OCI-LY1 (cell line): ENCODE data around the gene IL6R.

Experiments
- H2AFZ ChIP-seq: fragments of 200-600 bp; sonication (generic), shearing (Covaris generic); 2 replicates; pipeline ENCODE4 v1.6.0; 2014; ENCODE audit warnings: antibody characterized with exemption, mild to moderate bottlenecking, low read length
- H3F3A ChIP-seq: fragments of 200-600 bp; sonication (generic), shearing (Covaris generic); 2 replicates; pipeline ENCODE4 v1.6.0; 2014; ENCODE audit warnings: mild to moderate bottlenecking, antibody characterized with exemption, low read length, moderate library complexity; ENCODE audit not compliant: insufficient read depth
- H3K27ac ChIP-seq: fragments of 200-600 bp; sonication (generic); 2 replicates; pipeline ENCODE4 v1.5.1; 2014; ENCODE audit warnings: low read length, mixed run types, mild to moderate bottlenecking, low read depth; ENCODE audit not compliant: poor library complexity, severe bottlenecking
- H3K27me3 ChIP-seq: fragments of 200-600 bp; sonication (generic); 2 replicates; pipeline ENCODE4 v1.6.0; 2014; ENCODE audit warnings: antibody characterized with exemption, mild to moderate bottlenecking, low read length, moderate library complexity; ENCODE audit not compliant: insufficient read depth
- H3K36me3 ChIP-seq: fragments of 200-600 bp; sonication (generic); 2 replicates; pipeline ENCODE4 v1.6.1; 2014; ENCODE audit warnings: mild to moderate bottlenecking, antibody characterized with exemption, low read length, moderate library complexity, mixed read lengths; ENCODE audit not compliant: insufficient read depth
- H3K4me1 ChIP-seq: fragments of 200-600 bp; sonication (generic); 2 replicates; pipeline ENCODE4 v1.5.1; 2014; ENCODE audit warnings: mild to moderate bottlenecking, low read length, moderate library complexity; ENCODE audit not compliant: insufficient read depth, severe bottlenecking
- H3K4me2 ChIP-seq: fragments of 200-600 bp; sonication (generic), shearing (Covaris generic); 2 replicates; pipeline ENCODE4 v1.6.1; 2014; ENCODE audit warnings: low read length
- H3K4me3 ChIP-seq: fragments of 200-600 bp; sonication (generic); 2 replicates; pipeline ENCODE4 v1.5.1; 2014; ENCODE audit warnings: low read length, low read depth, mild to moderate bottlenecking, mixed read lengths; ENCODE audit not compliant: poor library complexity, severe bottlenecking
- H3K79me2 ChIP-seq: fragments of 200-600 bp; shearing (Covaris generic); 2 replicates; pipeline ENCODE4 v1.6.1; 2016; ENCODE audit warnings: mixed run types, low read length, mixed read lengths; ENCODE audit not compliant: insufficient read depth
- H3K9ac ChIP-seq: fragments of 200-600 bp; sonication (generic), shearing (Covaris generic); 2 replicates; pipeline ENCODE4 v1.6.1; 2014; ENCODE audit warnings: mild to moderate bottlenecking, low read length, mixed read lengths
- H3K9me2 ChIP-seq: fragments of 200-600 bp; sonication (generic), shearing (Covaris generic); 2 replicates; pipeline ENCODE4 v1.6.1; 2014; ENCODE audit warnings: low read depth, mild to moderate bottlenecking, low read length, mixed read lengths
- H3K9me3 ChIP-seq: fragments of 200-600 bp; shearing (Covaris generic); 2 replicates; pipeline ENCODE4 v1.6.1; 2014; ENCODE audit warnings: low read length, mixed read lengths
- H4K20me1 ChIP-seq: fragments of 200-600 bp; sonication (generic), shearing (Covaris generic); 2 replicates; pipeline ENCODE4 v1.6.0; 2016; ENCODE audit warnings: mild to moderate bottlenecking, low read length; ENCODE audit not compliant: insufficient read depth
- CTCF ChIP-seq: fragments of 200-600 bp; sonication (generic), shearing (Covaris generic); IDR thresholded peaks from 2 replicates; pipeline ENCODE4 v1.5.1; 2017; ENCODE audit warnings: mild to moderate bottlenecking, antibody characterized with exemption, low read length, moderate library complexity, mixed read lengths
- EZH2 ChIP-seq: fragments of 200-600 bp; sonication (generic), shearing (Covaris generic); IDR thresholded peaks from 2 replicates; pipeline ENCODE4 v1.8.0; 2017; ENCODE audit warnings: borderline replicate concordance, mixed run types, mild to moderate bottlenecking, antibody characterized with exemption, low read length, moderate library complexity, mixed read lengths

Gene IL6R

GRCh38 chr1:154517661-154518060 lies 112.5 kb downstream of the IL6R start:
- Histone ChIP-seq H3K9me2 (no peaks in the 10 kb centered on the region), H2AFZ (no peak overlapping the region), H3K36me3 (no peaks in the 10 kb centered on the region), H3K79me2 (no peaks in the 10 kb centered on the region), H3K27me3 (no peaks in the 10 kb centered on the region), H3K27ac (no peak overlapping the region), H3K9me3 (no peaks in the 10 kb centered on the region), H3F3A (no peaks in the 10 kb centered on the region), H3K4me2 (no peak overlapping the region), H3K4me1 (no peaks in the 10 kb centered on the region), H4K20me1 (no peaks in the 10 kb centered on the region), H3K9ac (no peak overlapping the region), H3K4me3 (no peak overlapping the region)
- TF ChIP-seq CTCF: no peak
- no peak for TF ChIP-seq EZH2
